Coronary artery (tissue), 2 donors: ENCODE results near the gene LRRC18.

Experiments used
- DNase-seq: peaks from one replicate; pipeline ENCODE4 v3.0.0-alpha.2; 2017; ENCODE audit warnings: low spot score
- H3K27ac ChIP-seq, 2 donors: fragments of 200-600 bp; sonication (generic); one replicate each; pipeline ENCODE4 v1.5.1; 2016 to 2019
- H3K4me3 ChIP-seq: fragments of 200-600 bp; sonication (generic); 2 replicates; pipeline ENCODE4 v1.5.1; 2016; ENCODE audit warnings: mild to moderate bottlenecking, moderate library complexity
- CTCF ChIP-seq: fragments of 200-600 bp; sonication (generic); IDR thresholded peaks from one replicate; pipeline ENCODE4 v1.5.1; 2019; ENCODE audit warnings: antibody characterized with exemption

Gene LRRC18

GRCh38 chr10:48882881-48883280 is 56.8 kb downstream of the LRRC18 start:
- DNase-seq = no peak
- Histone ChIP-seq H3K27ac (no peak overlapping the region), H3K4me3 (no peak overlapping the region)
- TF ChIP-seq CTCF = no peak

GRCh38 chr10:48881937-48882336 is 57.7 kb downstream of the LRRC18 start:
- no peak overlapping the region for H3K27ac ChIP-seq
- no peak for DNase-seq
- H3K4me3 ChIP-seq = no peak overlapping the region
- no peak for TF ChIP-seq CTCF

GRCh38 chr10:48880016-48880705 is 59.5 kb downstream of the LRRC18 start:
- DNase-seq = no peak
- no peak for TF ChIP-seq CTCF
- Histone ChIP-seq H3K4me3 (no peak overlapping the region), H3K27ac (no peak overlapping the region)

GRCh38 chr10:48879451-48879850 is 60.2 kb downstream of the LRRC18 start:
- TF ChIP-seq CTCF = no peak
- H3K4me3 ChIP-seq = no peak overlapping the region
- H3K27ac ChIP-seq = no peak overlapping the region
- DNase-seq = no peak

- TF ChIP-seq CTCF = no peak
- no peak for DNase-seq
- Histone ChIP-seq H3K4me3 (no peak overlapping the region), H3K27ac (no peak overlapping the region)
Observed at GRCh38 chr10:48878091-48878490, 61.5 kb downstream of the LRRC18 start.

- no peak overlapping the region for H3K27ac ChIP-seq
- DNase-seq = no peak
- no peak for TF ChIP-seq CTCF
- no peak overlapping the region for H3K4me3 ChIP-seq
Observed at GRCh38 chr10:48872234-48872633, 67.4 kb downstream of the LRRC18 start.
